Heart right ventricle (tissue), 16 donors: Measurements from ENCODE around the gene DTX2. TPM values are rescaled to one million over a fixed set of nuclear protein-coding genes. Genes with fewer than 3 reads are reported as not detected.
"Not testable (repeated sequence)": the region's sequence is repeated elsewhere in the genome, so short reads cannot be mapped to it uniquely, and the experiment has no call there.

Source experiments
- ATAC-seq, 8 donors: fragments of 200-7000 bp; cut with Tn5 transposase; one replicate each; pipeline ENCODE4 v1.9.1; 2020; ENCODE audit warnings: mild to moderate bottlenecking in 8 of 8, moderate library complexity in 8 of 8, moderate number of reproducible peaks in 1 of 8
- DNase-seq, 2 donors: peaks; one replicate each; pipeline ENCODE4 v3.0.0-alpha.2; 2020
- H3K27ac ChIP-seq, 10 donors: fragments of 200-600 bp; sonication (generic) in 2 of 10; one replicate each; pipeline versions ENCODE4 v1.5.0 to v1.8.0; 2020 to 2022; ENCODE audit warnings: mild to moderate bottlenecking in 3 of 10
- H3K27me3 ChIP-seq, 7 donors: fragments of 200-600 bp; one replicate each; pipeline ENCODE4 v1.8.0; 2021 to 2022; ENCODE audit warnings: mild to moderate bottlenecking in 2 of 7
- H3K36me3 ChIP-seq, 9 donors: fragments of 200-600 bp; sonication (generic) in 1 of 9; one replicate each; pipeline versions ENCODE4 v1.5.0 to v1.8.0; 2020 to 2022; ENCODE audit warnings: mild to moderate bottlenecking in 2 of 9
- H3K4me1 ChIP-seq, 9 donors: fragments of 200-600 bp; sonication (generic) in 1 of 9; one replicate each; pipeline versions ENCODE4 v1.5.0 to v1.8.0; 2020 to 2022; ENCODE audit warnings: mild to moderate bottlenecking in 4 of 9
- H3K4me3 ChIP-seq, 10 donors: fragments of 200-600 bp; sonication (generic) in 2 of 10; one replicate each; pipeline versions ENCODE4 v1.5.0 to v1.8.0; 2020 to 2022; ENCODE audit warnings: mild to moderate bottlenecking in 7 of 10, moderate library complexity in 2 of 10
- H3K9me3 ChIP-seq, 11 donors: fragments of 200-600 bp in 10 of 11; sonication (generic) in 2 of 11; one replicate each; pipeline versions ENCODE4 v1.5.0 to v1.8.0; 2013 to 2022; ENCODE audit warnings: mild to moderate bottlenecking in 2 of 11, control low read depth in 1 of 11, moderate library complexity in 1 of 11
- WGBS, 2 donors: extraction: QIAGEN DNeasy Blood & Tissue Kit; methylation state at CpG; one replicate each; pipeline ENCODE4 v1.1.7; 2013; ENCODE audit warnings: inconsistent platforms in 1 of 2; 5-methylcytosine and 5-hydroxymethylcytosine counted together
- intact Hi-C, 10 donors: fragments of 100-400 bp; cut with DNase I; formaldehyde crosslinking; loops; one replicate each; pipeline versions ENCODE4 v1.11.1 to v1.14.2; 2022
- polyA plus RNA-seq, 2 donors: library from polyadenylated mRNA; stranded (reverse); fragments of 200-250 nt; gene quantifications; one replicate each; pipeline ENCODE4 v1.2.3, GENCODE V29; 2013
- total RNA-seq, 10 donors: library from RNA; stranded (reverse); fragmentation: NEBNext Ultra II Directional in 3 of 10; extraction: Animal tissue kit (Norgen Biotek cat#: 25700) in 3 of 10; gene quantifications; one replicate each; pipeline versions ENCODE4 v1.2.1 to v1.2.4, GENCODE V29; 2021 to 2023
- TF ChIP-seq, protein P1 (sequence below), 9 donors: fragments of 200-600 bp; sonication (generic) in 2 of 9; IDR thresholded peaks; one replicate each; pipeline versions ENCODE4 v1.5.0 to v1.8.0; 2021 to 2022; ENCODE audit warnings: antibody characterized with exemption in 9 of 9, mild to moderate bottlenecking in 5 of 9, moderate library complexity in 1 of 9
- donor health status: Arrhythmogenic right ventricular cardiomyopathy.
- donor health status: ischemic (EF 13 %, LVEDD 7.1; RV severe dilation, severe dysfunction).
- donor health status: healthy with polysubstance abuse.
- donor health status: DM: no; HTN: yes; CAD: no.
- donor health status: DM: no; HTN: no; CAD: no.
- donor health status: ischemic (EF 25% LVEDD 6.9; RV normal size, moderate dysfunction).
- donor health status: ischemic (EF 25% LVEDD 5.7; RV mildly dilated, moderate dysfunction).
- donor health status: healthy.
- donor health status: DM: yes; HTN: yes; CAD: no.
- donor health status: Ischemic cardiomyopathy.
- donor health status: ischemic (EF 35%, LVEDD 5.7; RV mildly dilated, moderate dysfunction).
- donor health status: nonischemic (EF 11% LVEDD 7.7; RV severe dilation, severe dysfunction).
- donor health status: DM: yes; HTN: yes; CAD: no.
- donor health status: PGD.
- donor health status: ischemic (EF 29% LVEDD 5.4; RV normal size, mild dysfunction).
- donor health status: nonischemic (EF 23%, LVEDD 6.1; RV moderate dilation, normal function).

DTX2 gene
- total and polyA plus RNA-seq, 12 donors = 5.8 to 23.4 (median 8.6) TPM

DNA sequence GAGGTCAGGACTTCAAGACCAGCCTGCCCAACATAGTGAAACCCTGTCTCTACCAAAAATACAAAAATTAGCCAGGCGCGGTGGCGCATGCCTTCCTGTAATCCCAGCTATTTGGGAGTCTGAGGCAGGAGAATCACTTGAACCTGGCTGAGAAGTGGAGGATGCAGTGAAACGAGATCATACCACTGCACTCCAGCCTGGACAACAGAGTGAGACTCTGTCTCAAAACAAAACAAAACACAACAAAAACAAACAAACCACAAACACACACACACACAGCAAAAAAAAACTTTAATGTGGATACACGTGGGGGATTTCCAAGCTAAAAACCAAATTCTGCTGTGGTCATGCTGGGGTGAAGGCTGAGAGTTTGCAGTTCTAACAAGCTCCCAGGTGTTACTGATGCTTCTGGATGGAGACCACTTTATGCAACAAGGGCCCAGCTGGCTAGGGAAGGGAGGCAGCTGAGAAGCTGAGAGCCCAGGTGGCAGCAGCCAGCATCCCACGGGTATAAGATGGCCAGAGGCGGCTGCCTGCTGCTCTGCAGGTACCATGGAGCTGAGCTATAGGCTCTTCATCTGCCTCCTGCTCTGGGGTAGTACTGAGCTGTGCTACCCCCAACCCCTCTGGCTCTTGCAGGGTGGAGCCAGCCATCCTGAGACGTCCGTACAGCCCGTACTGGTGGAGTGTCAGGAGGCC, 36.9 kb upstream of the DTX2 start, which contains the start of gene ZP3:
ZP3 (plus strand) TSS at position 538 of the 699 bp plus-strand sequence; CDS start at position 553, 15 bp downstream.
- no peak within 1 kb of the TSS for H3K4me3 ChIP-seq
- no peaks in the 10 kb centered on the region for H3K36me3 ChIP-seq
- intact Hi-C loops = no loop called here
- DNase-seq (no peak), ATAC-seq (no peak)
- peaks cover 0 to 4% (median 0%) of the 10 kb centered on the region in 7 donors for H3K27me3 ChIP-seq
- TF ChIP-seq, protein P1, sequence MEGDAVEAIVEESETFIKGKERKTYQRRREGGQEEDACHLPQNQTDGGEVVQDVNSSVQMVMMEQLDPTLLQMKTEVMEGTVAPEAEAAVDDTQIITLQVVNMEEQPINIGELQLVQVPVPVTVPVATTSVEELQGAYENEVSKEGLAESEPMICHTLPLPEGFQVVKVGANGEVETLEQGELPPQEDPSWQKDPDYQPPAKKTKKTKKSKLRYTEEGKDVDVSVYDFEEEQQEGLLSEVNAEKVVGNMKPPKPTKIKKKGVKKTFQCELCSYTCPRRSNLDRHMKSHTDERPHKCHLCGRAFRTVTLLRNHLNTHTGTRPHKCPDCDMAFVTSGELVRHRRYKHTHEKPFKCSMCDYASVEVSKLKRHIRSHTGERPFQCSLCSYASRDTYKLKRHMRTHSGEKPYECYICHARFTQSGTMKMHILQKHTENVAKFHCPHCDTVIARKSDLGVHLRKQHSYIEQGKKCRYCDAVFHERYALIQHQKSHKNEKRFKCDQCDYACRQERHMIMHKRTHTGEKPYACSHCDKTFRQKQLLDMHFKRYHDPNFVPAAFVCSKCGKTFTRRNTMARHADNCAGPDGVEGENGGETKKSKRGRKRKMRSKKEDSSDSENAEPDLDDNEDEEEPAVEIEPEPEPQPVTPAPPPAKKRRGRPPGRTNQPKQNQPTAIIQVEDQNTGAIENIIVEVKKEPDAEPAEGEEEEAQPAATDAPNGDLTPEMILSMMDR (IDR thresholded peaks at IDR 0.05) = no peak
- peaks cover 0 to 13% (median 0%) of the 10 kb centered on the region in 9 donors for H3K4me1 ChIP-seq
- H3K9me3 ChIP-seq = peaks cover 0 to 11% (median 0%) of the 10 kb centered on the region in 11 donors
- 88 to 91% methylated on average over 10 of the region's 10 CpGs for WGBS, 2 donors
- H3K27ac ChIP-seq = no peak within 1 kb of the TSS

DNA sequence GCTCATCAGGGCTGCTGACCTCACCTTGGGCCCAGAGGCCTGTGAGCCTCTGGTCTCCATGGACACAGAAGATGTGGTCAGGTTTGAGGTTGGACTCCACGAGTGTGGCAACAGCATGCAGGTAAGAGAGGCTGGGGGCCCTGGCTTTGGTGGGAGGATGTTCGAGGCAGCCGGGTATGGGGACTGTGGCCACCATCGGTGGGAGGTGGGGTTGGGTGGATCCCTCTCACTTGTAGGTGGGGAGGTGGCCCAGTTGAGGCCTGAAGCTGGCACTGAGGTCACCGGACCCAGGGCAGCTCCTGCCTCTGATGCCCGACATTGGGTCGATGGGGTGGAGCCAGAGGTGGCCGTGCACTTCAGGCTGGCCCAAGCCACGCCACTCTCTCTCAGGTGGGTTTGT, 36.4 kb upstream of the DTX2 start:
- WGBS, 2 donors = 94 to 96% methylated on average over 9 of the region's 9 CpGs
- H3K4me3 ChIP-seq = no peak overlapping the region
- intact Hi-C loops = no loop called here
- peaks cover 0 to 4% (median 0%) of the 10 kb centered on the region in 7 donors for H3K27me3 ChIP-seq
- no peak overlapping the region for H3K27ac ChIP-seq
- peaks cover 0 to 7% (median 0%) of the 10 kb centered on the region in 11 donors for H3K9me3 ChIP-seq
- DNase-seq = no peak
- ATAC-seq = peak in 1 of 8 donors; percentile 35
- H3K36me3 ChIP-seq = no peaks in the 10 kb centered on the region
- TF ChIP-seq, protein P1 (IDR thresholded peaks at IDR 0.05) = no peak
- peaks cover 0 to 10% (median 0%) of the 10 kb centered on the region in 9 donors for H3K4me1 ChIP-seq

DNA sequence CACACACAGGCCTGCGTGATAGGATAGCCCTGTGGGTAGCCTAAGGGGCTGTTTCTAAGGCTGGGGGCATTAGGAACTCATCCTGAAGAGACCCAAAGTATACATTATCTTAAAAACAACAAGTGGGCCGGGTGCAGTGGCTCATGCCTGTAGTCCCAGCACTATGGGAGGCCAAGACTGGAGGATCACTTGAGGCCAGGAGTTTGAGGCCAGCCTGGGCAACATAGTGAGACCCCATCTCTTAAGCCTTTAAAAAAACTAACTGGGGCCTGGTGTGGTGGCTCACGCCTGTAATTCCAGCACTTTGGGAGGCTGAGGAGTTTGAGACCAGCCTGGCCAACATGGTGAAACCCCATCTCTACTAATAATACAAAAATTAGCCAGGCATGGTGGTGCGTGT, 36.0 kb upstream of the DTX2 start:
- peaks cover 0 to 10% (median 0%) of the 10 kb centered on the region in 9 donors for H3K4me1 ChIP-seq
- H3K36me3 ChIP-seq, H3K27ac ChIP-seq, H3K4me3 ChIP-seq, H3K9me3 ChIP-seq, DNase-seq, ATAC-seq, intact Hi-C loops, H3K27me3 ChIP-seq: not testable (repeated sequence)
- 89 to 90% methylated on average over 4 of the region's 4 CpGs for WGBS, 2 donors

DNA sequence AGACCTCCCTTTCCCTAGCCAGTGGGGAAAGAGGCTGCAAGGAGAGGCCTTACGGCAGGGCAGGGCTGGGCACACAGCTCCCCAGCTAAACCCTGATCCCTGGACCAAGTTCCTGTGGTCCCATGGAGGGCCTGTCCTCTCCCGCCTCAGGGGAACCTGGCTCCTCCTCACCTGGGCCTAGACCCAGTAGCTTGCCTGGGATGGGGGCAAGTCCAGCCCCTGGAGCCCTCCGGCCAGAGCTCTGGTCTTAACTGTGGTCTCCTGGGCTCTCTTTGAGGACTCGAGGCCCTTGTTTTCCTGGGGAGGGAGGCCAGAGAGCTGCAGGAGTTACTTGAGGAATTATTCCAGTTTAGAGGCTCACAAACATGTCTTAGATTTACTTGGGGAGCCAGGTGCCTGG, 35.3 kb upstream of the DTX2 start:
- WGBS, 2 donors = 89 to 93% methylated on average over 4 of the region's 4 CpGs

More for the DNA sequence above, 35.3 kb upstream of the DTX2 start:
- Histone ChIP-seq H3K27ac (no peak overlapping the region), H3K4me3 (no peak overlapping the region), H3K36me3 (no peaks in the 10 kb centered on the region), H3K27me3 (peaks cover 0 to 4% (median 0%) of the 10 kb centered on the region in 7 donors), H3K9me3 (no peaks in the 10 kb centered on the region), H3K4me1 (peaks cover 0 to 10% (median 0%) of the 10 kb centered on the region in 9 donors)
- DNase-seq (no peak), ATAC-seq (no peak)
- TF ChIP-seq, protein P1 (IDR thresholded peaks at IDR 0.05) = no peak
- intact Hi-C loops = no loop called here
